Measurements from ENCODE around the gene FAM76A.
"Not testable (repeated sequence)": the region's sequence is repeated elsewhere in the genome, so short reads cannot be mapped to it uniquely, and the experiment has no call there.

Gene FAM76A

GRCh38 chr1:27726173-27727044 is 648 bp downstream of the FAM76A start:
- DNase-seq, result peak; percentile 64

GRCh38 chr1:27727126-27727525 is 1.4 kb downstream of the FAM76A start:
- DNase-seq, result no peak

- no peak for DNase-seq
Measured at GRCh38 chr1:27736252-27736651, 10.5 kb downstream of the FAM76A start.

- no peak for DNase-seq
Measured at GRCh38 chr1:27741121-27741520, 15.4 kb downstream of the FAM76A start.

- DNase-seq, result no peak
Measured at GRCh38 chr1:27744556-27744955, 18.8 kb downstream of the FAM76A start.

GRCh38 chr1:27745466-27745865 is 19.7 kb downstream of the FAM76A start:
- DNase-seq, result no peak

- no peak for DNase-seq
Measured at GRCh38 chr1:27752360-27752759, 26.6 kb downstream of the FAM76A start.

- no peak for DNase-seq
Measured at GRCh38 chr1:27755286-27755685, 29.5 kb downstream of the FAM76A start.

GRCh38 chr1:27755865-27756264 is 30.1 kb downstream of the FAM76A start:
- no peak for DNase-seq

- DNase-seq, result no peak
Measured at GRCh38 chr1:27759236-27759635, 33.5 kb downstream of the FAM76A start.

- no peak for DNase-seq
Measured at GRCh38 chr1:27760426-27760825, 34.7 kb downstream of the FAM76A start.

GRCh38 chr1:27762033-27762432 is 36.3 kb downstream of the FAM76A start:
- no peak for DNase-seq

GRCh38 chr1:27763358-27763757 is 37.6 kb downstream of the FAM76A start:
- DNase-seq, result no peak

- no peak for DNase-seq
Measured at GRCh38 chr1:27770293-27770830, 44.6 kb downstream of the FAM76A start.

- DNase-seq, result no peak
Measured at GRCh38 chr1:27772036-27772931, 46.5 kb downstream of the FAM76A start.

GRCh38 chr1:27772932-27773825 is 47.4 kb downstream of the FAM76A start, which contains the start of gene STX12:
TSS of gene STX12 (plus strand) at chr1:27773219. CDS start at chr1:27773308, 89 bp downstream.
- peak; percentile 99 for DNase-seq

- DNase-seq, result no peak
Measured at GRCh38 chr1:27773826-27774445, 48.2 kb downstream of the FAM76A start.

GRCh38 chr1:27774654-27775053 is 48.9 kb downstream of the FAM76A start:
- no peak for DNase-seq

GRCh38 chr1:27775336-27775735 is 49.6 kb downstream of the FAM76A start:
- DNase-seq, result not testable (repeated sequence)

- DNase-seq, result not testable (repeated sequence)
Measured at GRCh38 chr1:27776276-27776675, 50.5 kb downstream of the FAM76A start.

- no peak for DNase-seq
Measured at GRCh38 chr1:27778056-27778455, 52.3 kb downstream of the FAM76A start.

- no peak for DNase-seq
Measured at GRCh38 chr1:27779122-27779521, 53.4 kb downstream of the FAM76A start.
